GM12878 (cell line): ENCODE data around the gene LRWD1. TPM values are rescaled to one million over a fixed set of nuclear protein-coding genes. Genes with fewer than 3 reads are reported as not detected.

Experiments
- ATAC-seq: fragments of 200-7000 bp; cut with Tn5 transposase; 3 replicates; pipeline ENCODE4 v1.9.1; 2020; ENCODE audit warnings: mild to moderate bottlenecking, moderate library complexity
- BruUV-seq: library from RNA; stranded (reverse); fragments of 400-500 nt; replicated peaks from 2 replicates; lab custom pipeline; 2021; lab: Mats Ljungman, UMichigan
- CTCF ChIA-PET: fragments of 300-600 bp; sonication (Branson Sonifier 250); formaldehyde crosslinking; extraction: SDS; loops from one replicate; lab custom pipeline; 2021; ENCODE audit warnings: inconsistent platforms; lab: Yijun Ruan, JAX
- POLR2A ChIA-PET: fragments of 350-600 bp; formaldehyde crosslinking; extraction: SDS; loops from one replicate; lab custom pipeline; 2021; ENCODE audit warnings: inconsistent platforms; lab: Charles Lee
- RAD21 ChIA-PET: fragments of 300-600 bp; sonication (Branson Sonifier 250); formaldehyde crosslinking; loops from one replicate; lab custom pipeline; 2023; ENCODE audit warnings: antibody characterized with exemption; ENCODE audit not compliant: unreplicated experiment; lab: Charles Lee
- SMC1A ChIA-PET: fragments of 300-600 bp; sonication (Branson Sonifier 250); formaldehyde crosslinking; loops from one replicate; lab custom pipeline; 2023; ENCODE audit not compliant: unreplicated experiment, uncharacterized antibody; lab: Charles Lee
- DNase-seq: peaks from one replicate; pipeline ENCODE4 v3.0.0-alpha.2; 2011; ENCODE audit warnings: low read depth, low spot score
- FAIRE-seq: peaks from 3 replicates; lab custom pipeline; 2011; peaks lifted over from hg19 to GRCh38; lab: Jason Lieb, UNC
- H2AFZ ChIP-seq: 2 replicates; pipeline ENCODE4 v1.6.0; 2011; ENCODE audit warnings: low read depth, low read length, control low read depth; ENCODE audit not compliant: control insufficient read depth
- H3K27ac ChIP-seq: 2 replicates; pipeline ENCODE4 v1.5.1; 2011; ENCODE audit warnings: control low read depth; ENCODE audit not compliant: control insufficient read depth, insufficient read depth
- H3K27me3 ChIP-seq, 2 experiments: replicated peaks in 1 of 2; 2 replicates each; pipeline versions ENCODE4 v1.6.0 to v1.6.1; 2011; ENCODE audit warnings: low read length in 1 of 2; ENCODE audit not compliant: control insufficient read depth in 2 of 2, insufficient read depth in 2 of 2
- H3K36me3 ChIP-seq, 2 experiments: 2 replicates each; pipeline ENCODE4 v1.5.1; 2011; ENCODE audit warnings: low read length in 1 of 2; ENCODE audit not compliant: control insufficient read depth in 2 of 2, insufficient read depth in 2 of 2
- H3K4me1 ChIP-seq: 2 replicates; pipeline ENCODE4 v1.6.1; 2011; ENCODE audit warnings: mild to moderate bottlenecking, low read length, moderate library complexity, mixed read lengths; ENCODE audit not compliant: control insufficient read depth, insufficient read depth
- H3K4me2 ChIP-seq: 2 replicates; pipeline ENCODE4 v1.6.0; 2011; ENCODE audit warnings: control low read depth; ENCODE audit not compliant: control insufficient read depth, insufficient read depth
- H3K4me3 ChIP-seq: fragments of 200-600 bp; sonication (generic); 2 replicates; pipeline ENCODE4 v1.5.1; 2016
- H3K79me2 ChIP-seq: 2 replicates; pipeline ENCODE4 v1.6.0; 2011; ENCODE audit warnings: low read length; ENCODE audit not compliant: control insufficient read depth, insufficient read depth
- H3K9ac ChIP-seq: 2 replicates; pipeline ENCODE4 v1.8.0; 2011; ENCODE audit warnings: low read length, control low read depth, mixed read lengths; ENCODE audit not compliant: control insufficient read depth, insufficient read depth
- H3K9me3 ChIP-seq: replicated peaks from 3 replicates; pipeline ENCODE4 v1.5.1; 2011; ENCODE audit warnings: mild to moderate bottlenecking, low read length; ENCODE audit not compliant: control insufficient read depth, insufficient read depth
- H4K20me1 ChIP-seq: 2 replicates; pipeline ENCODE4 v1.6.0; 2011; ENCODE audit not compliant: control insufficient read depth, insufficient read depth
- ATF3 ChIP-seq: IDR thresholded peaks from 2 replicates; pipeline ENCODE4 v1.6.1; 2011; ENCODE audit warnings: low read depth, mild to moderate bottlenecking, low read length, moderate library complexity, borderline replicate concordance; ENCODE audit errors: extremely low read depth
- BCLAF1 ChIP-seq: fragments of 450-650 bp; IDR thresholded peaks from 2 replicates; pipeline ENCODE4 v1.6.1; 2017; ENCODE audit warnings: antibody characterized with exemption, mild to moderate bottlenecking, moderate library complexity
- CBX5 ChIP-seq: sonication (generic); IDR thresholded peaks from 2 replicates; pipeline ENCODE4 v1.6.1; 2016; ENCODE audit warnings: low read depth, moderate library complexity, mild to moderate bottlenecking, inconsistent platforms
- CHD4 ChIP-seq: fragments of 200-600 bp; sonication (generic); IDR thresholded peaks from 2 replicates; pipeline ENCODE4 v1.6.1; 2016; ENCODE audit warnings: mild to moderate bottlenecking
- E2F4 ChIP-seq: IDR thresholded peaks from 2 replicates; pipeline ENCODE4 v1.6.1; 2012; ENCODE audit warnings: low read depth, low read length, improper control_type of control experiment
- E4F1 ChIP-seq: fragments of 450-650 bp; IDR thresholded peaks from 2 replicates; pipeline ENCODE4 v1.6.1; 2018; ENCODE audit warnings: borderline replicate concordance, mild to moderate bottlenecking; ENCODE audit not compliant: partially characterized antibody
- HDAC2 ChIP-seq: fragments of 200-600 bp; sonication (generic); IDR thresholded peaks from 2 replicates; pipeline ENCODE4 v1.6.1; 2017
- PBX3 ChIP-seq: IDR thresholded peaks from 2 replicates; pipeline ENCODE4 v1.6.1; 2011; ENCODE audit warnings: mild to moderate bottlenecking, low read depth, low read length, moderate library complexity; ENCODE audit not compliant: insufficient replicate concordance
- RBBP5 ChIP-seq: fragments of 200-600 bp; sonication (generic); conservative IDR thresholded peaks from 2 replicates; pipeline ENCODE4 v1.6.1; 2016
- RCOR1 ChIP-seq: conservative IDR thresholded peaks from 2 replicates; pipeline ENCODE4 v1.6.1; 2012; ENCODE audit warnings: low read depth, low read length, improper control_type of control experiment
- SIX5 ChIP-seq: IDR thresholded peaks from 2 replicates; pipeline ENCODE4 v1.6.1; 2011; ENCODE audit warnings: mild to moderate bottlenecking, low read depth, low read length, moderate library complexity; ENCODE audit not compliant: severe bottlenecking
- TBL1XR1 ChIP-seq: IDR thresholded peaks from 2 replicates; pipeline ENCODE4 v1.6.1; 2012; ENCODE audit warnings: low read depth, low read length, improper control_type of control experiment
- YY1 ChIP-seq: IDR thresholded peaks from 2 replicates; pipeline ENCODE4 v1.6.1; 2011; ENCODE audit warnings: low read depth, mild to moderate bottlenecking, low read length
- ZNF274 ChIP-seq: IDR thresholded peaks from one replicate; pipeline ENCODE4 v1.8.0; 2011; ENCODE audit not compliant: insufficient read length, insufficient read depth
- WGBS: methylation state at CpG from one replicate; pipeline ENCODE4 v1.1.6; 2016; ENCODE audit warnings: low lambda C conversion rate; ENCODE audit not compliant: insufficient replicate concordance, insufficient coverage; ENCODE audit errors: missing lambda C conversion rate; 5-methylcytosine and 5-hydroxymethylcytosine counted together
- in situ Hi-C: fragments of 300-500 bp; cut with MboI; formaldehyde crosslinking; loops from 9 replicates; pipeline ENCODE4 v1.14.3; 2018; ENCODE audit warnings: mixed read lengths
- intact Hi-C: fragments of 100-400 bp; cut with micrococcal nuclease; formaldehyde crosslinking; loops from one replicate; pipeline ENCODE4 v1.14.2; 2022; ENCODE audit not compliant: unreplicated experiment
- polyA plus RNA-seq, 11 experiments: library from polyadenylated mRNA; depleted of rRNA in 4 of 11; unstranded in 6 of 11; stranded (reverse) in 5 of 11; fragments of >200 nt; fragmentation: Nextera tagmentation in 4 of 11; fragmentation: Illumina TruSeq in 1 of 11; extraction: Ambion mirVana in 4 of 11; extraction: Trizol in 1 of 11; gene quantifications; 1 replicate in 1 of 11; 2 replicates in 10 of 11; pipeline versions ENCODE4 v1.2.1 to v1.2.3, GENCODE V29; 2011 to 2016; ENCODE audit warnings: inconsistent platforms in 2 of 11, missing spikeins in 2 of 11, low read depth in 1 of 11
- total RNA-seq, 4 experiments: library from RNA; depleted of rRNA in 3 of 4; stranded (reverse); fragments of >200 nt in 3 of 4; fragmentation: Illumina TruSeq in 1 of 4; extraction: Trizol in 1 of 4; gene quantifications; 2 replicates each; pipeline versions ENCODE4 v1.2.1 to v1.2.3, GENCODE V29; 2013 to 2021

The LRWD1 gene
- total and polyA plus RNA-seq, 10 of the 15 experiments (the other 5 are each of a cell fraction or from before 2014, with no cell fraction given): 0.40 to 64.4 (median 26.1) TPM

GRCh38 chr7:102466097-102466496 is 1.3 kb downstream of the LRWD1 start:
- intact Hi-C loops: loop anchor here (5.0 kb wide), 1 partner anchor 179 kb away; the partner anchor contains the start of gene SH2B2
- in situ Hi-C loops: no loop called here
- FAIRE-seq: no peak
- TF ChIP-seq CBX5 (no peak), HDAC2 (no peak), RBBP5 (no peak), RCOR1 (no peak), TBL1XR1 (no peak), ZNF274 (no peak), E4F1 (no peak), ATF3 (no peak), SIX5 (no peak), PBX3 (no peak), E2F4 (no peak), CHD4 (no peak), YY1 (no peak), BCLAF1 (no peak)

More at GRCh38 chr7:102466097-102466496, 1.3 kb downstream of the LRWD1 start:
- DNase-seq: no peak
- POLR2A ChIA-PET: interaction anchor here (0.5 to 2.4 kb wide), 9 partner anchors 16 to 417 kb away, joined by 3 to 9 read pairs (median 5); no protein-coding TSS in a partner anchor
- no peak overlapping the region for H3K9ac ChIP-seq
- RAD21 ChIA-PET: interaction anchor here (0.6 to 2.2 kb wide), 10 partner anchors 9 to 423 kb away, joined by 3 to 9 read pairs (median 4); partner anchors contain the start of gene ORAI2
- H3K36me3 ChIP-seq: peaks cover 0 to 10% of the 10 kb centered on the region in 2 experiments; a peak in 3 of 4 replicates
- no peaks in the 10 kb centered on the region for H3K9me3 ChIP-seq
- H3K27ac ChIP-seq: no peak overlapping the region
- H3K27me3 ChIP-seq: no peaks in the 10 kb centered on the region
- peaks cover 15% of the 10 kb centered on the region for H3K4me1 ChIP-seq
- H3K4me3 ChIP-seq: peak overlapping the region; percentile 93
- no peaks in the 10 kb centered on the region for H4K20me1 ChIP-seq
- SMC1A ChIA-PET: interaction anchor here (0.7 to 3.7 kb wide), 12 partner anchors 25 to 177 kb away, joined by 3 to 32 read pairs (median 4); partner anchors contain the start of gene PRKRIP1
- CTCF ChIA-PET: interaction anchor here (0.6 to 7.0 kb wide), 11 partner anchors 10 to 914 kb away, joined by 3 to 94 read pairs (median 8); partner anchors contain the start of gene PRKRIP1
- no TSS peak for BruUV-seq
- H3K4me2 ChIP-seq: peak overlapping the region; percentile 92
- no peak for ATAC-seq
- H2AFZ ChIP-seq: no peak overlapping the region
- peaks cover 33% of the 10 kb centered on the region for H3K79me2 ChIP-seq
- 67% methylated on average over 7 of the region's 7 CpGs for WGBS
